ENCODE data around the gene SPATA32.

GRCh38 chr17:45241328-45242028 is 20.4 kb downstream of the SPATA32 start:
- TF ChIP-seq CTCF (IDR thresholded peaks at IDR 0.05) (no peak), POLR2A (IDR thresholded peaks at IDR 0.05) (no peak)

All from thyroid gland (tissue), 4 donors.